ENCODE results near the gene CTNND2. TPM values are rescaled to one million over a fixed set of nuclear protein-coding genes. Genes with fewer than 3 reads are reported as not detected.
"Not testable (repeated sequence)": the region's sequence is repeated elsewhere in the genome, so short reads cannot be mapped to it uniquely, and the experiment has no call there.

Gene CTNND2
- polyA plus RNA-seq, 1 experiment, result not detected

DNA sequence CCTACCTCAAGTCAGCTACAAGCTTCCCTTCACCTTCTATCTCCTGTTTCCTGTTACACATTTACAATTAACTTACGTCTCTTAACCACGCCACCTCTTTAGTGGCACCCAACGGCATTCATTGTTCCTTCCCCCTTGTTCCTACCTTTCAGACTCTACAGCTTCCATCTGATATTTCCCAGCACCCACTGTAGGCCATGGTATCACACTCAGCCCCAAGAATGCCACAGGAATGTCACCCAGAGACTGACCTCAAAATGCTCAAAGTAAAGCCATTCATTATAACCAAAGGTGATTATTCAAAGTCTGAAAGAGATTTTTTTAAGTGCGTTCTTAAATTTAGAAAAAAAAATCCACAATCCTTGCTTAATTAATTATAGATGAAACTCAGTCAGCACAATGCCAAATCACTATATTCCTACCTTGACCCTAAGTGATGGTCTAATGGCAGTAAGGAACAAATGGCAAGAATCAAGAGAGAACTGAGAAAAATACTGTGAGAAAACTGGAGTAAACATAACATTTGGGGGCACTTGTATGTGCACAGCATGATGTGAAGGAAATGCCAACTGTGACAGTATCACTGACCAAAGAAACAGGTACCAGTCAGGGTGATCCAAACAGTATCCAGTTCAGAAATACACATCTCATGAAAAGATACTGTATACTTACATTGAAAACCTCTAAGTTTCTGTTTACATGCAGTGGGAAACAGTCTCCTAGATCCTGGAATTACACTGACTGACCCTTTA, 52.1 kb downstream of the CTNND2 start:
- no peaks in the 10 kb centered on the region for H3K27me3 ChIP-seq (ENCODE audit: control insufficient read depth, insufficient read depth, low read length)
- TF ChIP-seq, protein P1, sequence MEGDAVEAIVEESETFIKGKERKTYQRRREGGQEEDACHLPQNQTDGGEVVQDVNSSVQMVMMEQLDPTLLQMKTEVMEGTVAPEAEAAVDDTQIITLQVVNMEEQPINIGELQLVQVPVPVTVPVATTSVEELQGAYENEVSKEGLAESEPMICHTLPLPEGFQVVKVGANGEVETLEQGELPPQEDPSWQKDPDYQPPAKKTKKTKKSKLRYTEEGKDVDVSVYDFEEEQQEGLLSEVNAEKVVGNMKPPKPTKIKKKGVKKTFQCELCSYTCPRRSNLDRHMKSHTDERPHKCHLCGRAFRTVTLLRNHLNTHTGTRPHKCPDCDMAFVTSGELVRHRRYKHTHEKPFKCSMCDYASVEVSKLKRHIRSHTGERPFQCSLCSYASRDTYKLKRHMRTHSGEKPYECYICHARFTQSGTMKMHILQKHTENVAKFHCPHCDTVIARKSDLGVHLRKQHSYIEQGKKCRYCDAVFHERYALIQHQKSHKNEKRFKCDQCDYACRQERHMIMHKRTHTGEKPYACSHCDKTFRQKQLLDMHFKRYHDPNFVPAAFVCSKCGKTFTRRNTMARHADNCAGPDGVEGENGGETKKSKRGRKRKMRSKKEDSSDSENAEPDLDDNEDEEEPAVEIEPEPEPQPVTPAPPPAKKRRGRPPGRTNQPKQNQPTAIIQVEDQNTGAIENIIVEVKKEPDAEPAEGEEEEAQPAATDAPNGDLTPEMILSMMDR (IDR thresholded peaks at IDR 0.05; ENCODE audit: low read depth, low read length), result no peak
- no peak overlapping the region for H3K27ac ChIP-seq (ENCODE audit: low read depth, low read length)
- H3K9me3 ChIP-seq (ENCODE audit: control insufficient read depth, insufficient read depth, low read length), result peaks cover 4% of the 10 kb centered on the region; the same call in 1 of the 2 replicates
- H3K4me3 ChIP-seq (ENCODE audit: low read depth, low read length), result no peak overlapping the region
- ChIA-PET CTCF (no interaction called here), POLR2A (no interaction called here)
- no peak for DNase-seq (ENCODE audit: low read depth, low spot score)

DNA sequence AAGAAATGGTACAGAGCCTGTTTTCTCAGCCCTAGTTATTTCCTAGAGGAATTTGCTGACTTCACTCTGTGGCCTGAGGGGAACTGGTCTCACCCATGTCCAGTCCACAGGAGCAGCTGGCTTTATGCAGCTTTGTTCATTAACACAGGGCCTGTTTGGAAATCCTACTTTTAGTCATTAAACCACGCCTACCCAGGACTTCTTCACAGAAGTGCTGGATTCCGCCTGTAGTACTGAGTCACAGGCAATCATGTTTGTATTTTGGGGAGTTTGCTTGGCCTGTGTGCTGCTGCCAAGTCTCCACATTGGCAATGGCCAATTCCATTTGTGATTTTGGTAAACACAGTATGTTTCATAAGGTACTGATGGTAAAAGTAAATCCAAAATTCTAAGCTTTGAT, 52.8 kb downstream of the CTNND2 start:
- Histone ChIP-seq H3K9me3 (ENCODE audit: control insufficient read depth, insufficient read depth, low read length) (peaks cover 4% of the 10 kb centered on the region; the same call in 1 of the 2 replicates), H3K27ac (ENCODE audit: low read depth, low read length) (no peak overlapping the region), H3K27me3 (ENCODE audit: control insufficient read depth, insufficient read depth, low read length) (no peaks in the 10 kb centered on the region), H3K4me3 (ENCODE audit: low read depth, low read length) (no peak overlapping the region)
- TF ChIP-seq, protein P1 (IDR thresholded peaks at IDR 0.05; ENCODE audit: low read depth, low read length), result no peak
- no peak for DNase-seq (ENCODE audit: low read depth, low spot score)
- CTCF ChIA-PET, result no interaction called here
- POLR2A ChIA-PET, result no interaction called here

DNA sequence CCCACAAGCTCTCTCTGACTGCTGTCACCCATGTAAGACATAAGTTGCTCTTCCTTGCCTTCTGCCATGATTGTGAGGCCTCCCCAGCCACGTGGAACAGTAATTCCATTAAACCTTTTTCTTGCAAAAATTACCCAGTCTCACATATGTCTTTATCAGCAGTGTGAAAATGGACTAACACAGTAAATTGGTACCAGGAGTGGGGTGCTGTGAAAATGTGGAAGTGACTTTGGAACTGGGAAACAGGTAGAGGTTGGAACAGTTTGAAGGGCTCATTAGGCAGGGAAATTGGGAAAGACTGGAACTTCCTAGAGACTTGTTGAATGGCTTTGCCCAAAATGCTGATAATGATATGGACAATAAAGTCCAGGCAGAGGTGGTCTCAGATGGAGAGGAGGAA, 75.7 kb downstream of the CTNND2 start:
- POLR2A ChIA-PET; CTCF ChIA-PET; H3K4me3 ChIP-seq (ENCODE audit: low read depth, low read length): not testable (repeated sequence)

DNA sequence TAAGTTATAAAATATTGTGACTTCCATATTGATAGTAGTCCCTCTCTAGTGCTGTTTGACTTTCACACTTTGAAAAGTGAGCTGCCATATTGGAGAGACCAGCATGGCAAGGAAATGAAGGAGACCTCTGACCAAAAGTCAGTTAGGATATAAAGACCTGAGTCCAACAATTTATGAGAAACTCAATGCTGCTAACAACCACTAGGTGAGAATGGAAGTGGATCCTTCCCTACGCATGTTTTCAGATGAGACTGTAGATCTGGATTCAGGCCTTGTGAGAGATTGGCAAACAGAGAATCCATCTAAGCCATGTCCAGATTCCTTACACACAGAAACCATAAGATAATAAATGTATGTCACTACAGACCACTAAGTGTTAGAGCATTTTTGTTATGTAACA, 81.6 kb downstream of the CTNND2 start:
- POLR2A ChIA-PET, result no interaction called here
- Histone ChIP-seq H3K9me3 (ENCODE audit: control insufficient read depth, insufficient read depth, low read length) (peaks cover 13% of the 10 kb centered on the region; the same call in 1 of the 2 replicates), H3K4me3 (ENCODE audit: low read depth, low read length) (no peak overlapping the region), H3K27me3 (ENCODE audit: control insufficient read depth, insufficient read depth, low read length) (no peaks in the 10 kb centered on the region), H3K27ac (ENCODE audit: low read depth, low read length) (no peak overlapping the region)
- no peak for DNase-seq (ENCODE audit: low read depth, low spot score)
- CTCF ChIA-PET, result no interaction called here
- TF ChIP-seq, protein P1 (IDR thresholded peaks at IDR 0.05; ENCODE audit: low read depth, low read length), result no peak

More for the DNA sequence above, 75.7 kb downstream of the CTNND2 start:
- not testable (repeated sequence) for H3K27me3 ChIP-seq (ENCODE audit: control insufficient read depth, insufficient read depth, low read length); H3K27ac ChIP-seq (ENCODE audit: low read depth, low read length); DNase-seq (ENCODE audit: low read depth, low spot score)
- H3K9me3 ChIP-seq (ENCODE audit: control insufficient read depth, insufficient read depth, low read length), result peaks cover 18% of the 10 kb centered on the region

DNA sequence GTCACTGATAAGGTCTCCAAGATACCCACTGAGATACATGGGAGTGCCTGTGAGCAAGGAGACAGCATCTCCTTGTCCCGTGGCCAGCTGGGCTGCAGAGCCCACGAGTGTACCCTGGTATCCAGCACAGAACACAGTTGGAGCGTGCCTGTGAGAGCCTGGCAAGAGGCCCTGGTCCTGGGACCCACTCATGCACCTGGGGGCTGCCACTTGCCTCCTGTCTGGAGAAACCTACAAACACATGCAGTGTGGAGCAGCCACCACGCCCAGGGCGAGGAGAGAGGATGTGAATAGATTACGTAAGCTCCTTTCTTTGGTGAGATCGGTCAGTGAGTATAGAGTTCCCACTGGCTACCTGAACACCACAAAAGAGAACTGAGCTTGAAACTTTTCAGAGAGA, 88.3 kb downstream of the CTNND2 start:
- TF ChIP-seq, protein P1 (IDR thresholded peaks at IDR 0.05; ENCODE audit: low read depth, low read length), result no peak
- no peaks in the 10 kb centered on the region for H3K27me3 ChIP-seq (ENCODE audit: control insufficient read depth, insufficient read depth, low read length)
- H3K27ac ChIP-seq (ENCODE audit: low read depth, low read length), result no peak overlapping the region
- ChIA-PET CTCF (no interaction called here), POLR2A (no interaction called here)
- H3K9me3 ChIP-seq (ENCODE audit: control insufficient read depth, insufficient read depth, low read length), result peaks cover 30% of the 10 kb centered on the region
- no peak for DNase-seq (ENCODE audit: low read depth, low spot score)
- H3K4me3 ChIP-seq (ENCODE audit: low read depth, low read length), result no peak overlapping the region
